Omental fat pad (tissue), 4 donors: ENCODE results near the gene OS9. TPM values are rescaled to one million over a fixed set of nuclear protein-coding genes. Genes with fewer than 3 reads are reported as not detected.
"Not testable (repeated sequence)": the region's sequence is repeated elsewhere in the genome, so short reads cannot be mapped to it uniquely, and the experiment has no call there.

ENCODE experiments used
- ATAC-seq: fragments of 150-250 bp; one replicate; pipeline ENCODE4 v1.9.1; 2016; ENCODE audit warnings: mild to moderate bottlenecking, moderate library complexity; ENCODE audit not compliant: low FRiP score
- DNase-seq: peaks from one replicate; pipeline ENCODE4 v3.0.0-alpha.2; 2019; ENCODE audit warnings: low spot score
- CTCF ChIP-seq, 3 donors: fragments of 450-650 bp; IDR thresholded peaks; one replicate each; pipeline ENCODE4 v1.5.1; 2016 to 2017; ENCODE audit warnings: antibody characterized with exemption in 3 of 3, mild to moderate bottlenecking in 3 of 3, moderate library complexity in 2 of 3
- total RNA-seq, 4 donors: library from RNA; depleted of rRNA; stranded (reverse); fragments of >200 nt; gene quantifications; one replicate each; pipeline ENCODE4 v1.1.0, GENCODE V29; 2016

OS9 gene
- total RNA-seq, 4 donors from 2014 or later = 259 to 325 (median 286) TPM

- no peak for ATAC-seq
- TF ChIP-seq CTCF (IDR thresholded peaks at IDR 0.05) = no peak
- no peak for DNase-seq
Measured at GRCh38 chr12:57661376-57661775, 32.6 kb upstream of the OS9 start.

GRCh38 chr12:57665066-57665820, 28.7 kb upstream of the OS9 start:
- not testable (repeated sequence) for DNase-seq, ATAC-seq

GRCh38 chr12:57666897-57667296, 27.0 kb upstream of the OS9 start:
- no peak for TF ChIP-seq CTCF (IDR thresholded peaks at IDR 0.05)
- no peak for ATAC-seq
- DNase-seq = no peak

DNA sequence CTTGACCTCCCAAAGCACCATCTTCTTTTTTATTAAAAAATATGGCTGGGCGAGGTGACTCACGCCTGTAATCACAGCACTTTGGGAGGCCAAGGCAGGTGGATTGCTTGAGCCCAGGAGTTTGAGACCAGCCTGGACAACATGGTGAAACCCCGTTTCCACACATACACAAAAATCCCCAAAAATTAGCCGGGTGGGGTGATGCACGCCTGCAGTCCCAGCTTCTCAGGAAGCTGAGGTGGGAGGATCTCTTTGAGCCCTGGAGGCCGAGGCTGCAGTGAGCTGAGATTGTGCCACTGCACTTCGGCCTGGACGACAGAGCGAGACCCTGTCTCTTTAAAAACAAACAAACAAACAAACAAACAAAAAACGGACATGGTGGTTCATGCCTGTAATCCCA, 24.2 kb upstream of the OS9 start:
- not testable (repeated sequence) for DNase-seq, ATAC-seq

- ATAC-seq, DNase-seq: not testable (repeated sequence)
Measured at GRCh38 chr12:57671811-57672210, 22.1 kb upstream of the OS9 start.

- DNase-seq = no peak
- no peak for ATAC-seq
- TF ChIP-seq CTCF (IDR thresholded peaks at IDR 0.05) = no peak
Measured at GRCh38 chr12:57672801-57673200, 21.1 kb upstream of the OS9 start.

DNA sequence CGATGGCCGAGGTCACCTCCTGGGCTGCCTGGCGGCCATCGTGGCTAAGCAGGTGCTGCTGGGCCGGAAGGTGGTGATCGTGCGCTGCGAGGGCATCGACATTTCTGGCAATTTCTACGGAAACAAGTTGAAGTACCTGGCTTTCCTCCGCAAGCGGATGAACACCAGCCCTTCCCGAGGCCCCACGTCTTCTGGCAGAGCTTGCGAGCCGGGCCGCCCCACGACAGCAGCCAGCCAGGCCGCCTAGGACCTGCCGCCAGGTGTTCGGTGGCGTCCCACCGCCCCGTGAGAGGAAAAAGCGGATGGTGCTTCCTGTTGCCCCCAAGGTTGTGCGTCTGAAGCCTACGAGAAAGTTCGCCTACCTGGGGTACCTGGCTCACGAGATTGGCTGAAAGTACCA, 19.2 kb upstream of the OS9 start:
- DNase-seq = no peak
- ATAC-seq = no peak
- TF ChIP-seq CTCF (IDR thresholded peaks at IDR 0.05) = no peak

DNA sequence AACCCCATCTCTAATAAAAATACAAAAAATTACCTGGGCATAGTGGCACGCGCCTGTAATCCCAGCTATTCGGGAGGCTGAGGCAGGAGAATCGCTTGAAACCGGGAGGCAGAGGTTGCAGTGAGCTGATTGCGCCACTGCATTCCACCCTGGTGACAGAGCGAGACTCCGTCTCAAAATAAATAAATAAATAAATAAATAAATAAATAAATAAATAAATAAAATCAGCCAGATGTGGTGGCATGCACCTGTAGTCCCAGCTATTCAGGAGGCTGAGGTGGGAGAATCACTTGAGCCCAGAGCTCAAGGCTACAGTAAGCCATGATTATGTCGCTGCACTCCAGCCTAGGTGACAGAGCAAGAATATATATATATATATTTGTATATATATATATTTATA, 16.0 kb upstream of the OS9 start:
- not testable (repeated sequence) for DNase-seq, ATAC-seq

GRCh38 chr12:57679697-57680096, 14.2 kb upstream of the OS9 start:
- ATAC-seq = no peak

More at GRCh38 chr12:57679697-57680096, 14.2 kb upstream of the OS9 start:
- DNase-seq = no peak
- TF ChIP-seq CTCF (IDR thresholded peaks at IDR 0.05) = no peak
